Measurements from ENCODE around the gene CD164L2. TPM values are rescaled to one million over a fixed set of nuclear protein-coding genes. Genes with fewer than 3 reads are reported as not detected.
A peak's percentile ranks its signal among the peaks of the same experiment; 100 is the strongest.

The CD164L2 gene
- total RNA-seq, 4 donors from 2014 or later = not detected

DNA sequence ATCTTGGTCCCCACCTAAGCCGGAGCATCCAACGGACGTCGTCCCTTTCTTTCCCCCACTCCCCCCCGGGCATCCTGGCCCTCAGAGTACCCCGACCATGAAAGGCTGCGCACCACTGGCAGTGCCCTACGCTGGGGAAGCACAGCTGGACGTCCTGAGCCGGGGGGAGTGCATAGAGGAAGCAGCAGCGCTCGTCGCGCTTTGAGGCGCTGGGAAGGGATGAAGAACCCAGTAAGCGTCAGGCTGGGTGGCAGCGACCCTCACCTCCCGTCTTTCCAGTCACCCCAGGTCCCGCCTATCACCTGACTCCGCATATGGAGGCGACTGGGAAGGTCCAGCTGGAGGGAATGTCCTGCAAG is 22.1 kb downstream of the CD164L2 start:
- Histone ChIP-seq H3K36me3 (no peaks in the 10 kb centered on the region), H3K4me1 (peaks cover 16 to 38% (median 34%) of the 10 kb centered on the region in 4 donors), H3K4me3 (no peak overlapping the region), H3K9me3 (no peaks in the 10 kb centered on the region), H3K27me3 (no peaks in the 10 kb centered on the region), H3K27ac (no peak overlapping the region)
- no peak for TF ChIP-seq POLR2A (IDR thresholded peaks at IDR 0.05)
- TF ChIP-seq, protein P1, sequence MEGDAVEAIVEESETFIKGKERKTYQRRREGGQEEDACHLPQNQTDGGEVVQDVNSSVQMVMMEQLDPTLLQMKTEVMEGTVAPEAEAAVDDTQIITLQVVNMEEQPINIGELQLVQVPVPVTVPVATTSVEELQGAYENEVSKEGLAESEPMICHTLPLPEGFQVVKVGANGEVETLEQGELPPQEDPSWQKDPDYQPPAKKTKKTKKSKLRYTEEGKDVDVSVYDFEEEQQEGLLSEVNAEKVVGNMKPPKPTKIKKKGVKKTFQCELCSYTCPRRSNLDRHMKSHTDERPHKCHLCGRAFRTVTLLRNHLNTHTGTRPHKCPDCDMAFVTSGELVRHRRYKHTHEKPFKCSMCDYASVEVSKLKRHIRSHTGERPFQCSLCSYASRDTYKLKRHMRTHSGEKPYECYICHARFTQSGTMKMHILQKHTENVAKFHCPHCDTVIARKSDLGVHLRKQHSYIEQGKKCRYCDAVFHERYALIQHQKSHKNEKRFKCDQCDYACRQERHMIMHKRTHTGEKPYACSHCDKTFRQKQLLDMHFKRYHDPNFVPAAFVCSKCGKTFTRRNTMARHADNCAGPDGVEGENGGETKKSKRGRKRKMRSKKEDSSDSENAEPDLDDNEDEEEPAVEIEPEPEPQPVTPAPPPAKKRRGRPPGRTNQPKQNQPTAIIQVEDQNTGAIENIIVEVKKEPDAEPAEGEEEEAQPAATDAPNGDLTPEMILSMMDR (IDR thresholded peaks at IDR 0.05) = no peak
- TF ChIP-seq EP300 (IDR thresholded peaks at IDR 0.05; ENCODE audit: low read depth) = no peak
- TF ChIP-seq POLR2AphosphoS5 (IDR thresholded peaks at IDR 0.05) = no peak
- intact Hi-C loops (cut with DNase I; ENCODE audit: low total_unique reads) = no loop called here
- in situ Hi-C loops (cut with MboI; ENCODE audit: low pct_ligation_motif_present in 1 of 4, low pct_unique_long_range_greater_than_20kb in 1 of 4, low sequenced_read_pairs in 3 of 4) = no loop called here
- WGBS, 2 donors (ENCODE audit: low coverage in 1 of 2) = 89% methylated on average over 19 of the region's 21 CpGs; no CpG with 5 or more reads in 1 of the 2 donors
- no peak for DNase-seq

DNA sequence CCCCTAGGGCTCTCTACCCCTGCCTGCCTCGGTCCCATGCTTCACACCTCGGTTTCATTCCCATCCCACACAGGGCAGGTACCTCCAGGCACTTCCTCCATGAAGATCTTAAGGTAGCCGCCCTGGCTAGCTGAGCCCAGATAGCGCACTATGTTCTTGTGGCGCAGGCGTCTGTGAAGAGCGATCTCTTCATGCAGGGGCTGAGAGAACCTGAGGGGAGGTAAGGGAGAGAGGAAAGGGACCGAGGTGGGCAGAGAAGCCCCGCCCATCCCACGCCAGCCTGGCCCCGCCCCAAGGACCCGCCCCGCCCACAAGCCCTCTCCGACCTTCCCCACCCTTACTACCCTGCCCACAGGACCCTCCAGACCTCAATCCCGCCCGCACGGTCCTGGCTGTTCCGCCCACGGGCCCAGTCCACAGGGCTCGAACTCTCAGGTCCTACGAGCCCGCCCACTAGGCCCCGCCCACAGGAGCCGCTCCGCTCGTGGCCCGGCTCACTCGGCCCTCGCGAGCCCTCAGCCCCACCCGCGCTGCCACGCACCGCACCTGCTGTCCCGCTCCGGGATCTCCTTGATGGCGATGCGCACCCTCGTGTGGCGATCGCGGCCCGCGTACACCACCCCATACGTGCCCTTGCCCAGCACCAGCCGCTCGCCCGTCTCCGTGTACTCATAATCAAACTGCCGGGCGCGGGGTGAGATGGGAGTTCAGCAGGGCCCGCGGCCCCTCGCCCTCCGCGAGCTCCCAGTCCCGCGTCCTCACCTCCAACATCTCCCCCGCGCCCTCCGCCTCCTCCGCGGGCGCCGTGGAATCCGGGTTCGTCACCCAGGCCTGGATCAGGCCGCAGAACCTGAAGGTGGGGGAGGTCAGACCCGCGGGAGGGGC is 22.7 kb downstream of the CD164L2 start:
- Histone ChIP-seq H3K36me3 (no peaks in the 10 kb centered on the region), H3K4me1 (peaks cover 16 to 38% (median 33%) of the 10 kb centered on the region in 4 donors), H3K27ac (no peak overlapping the region), H3K27me3 (no peaks in the 10 kb centered on the region), H3K4me3 (peak overlapping the region in 3 of 4 donors; percentile 1 to 34 (median 32)), H3K9me3 (no peaks in the 10 kb centered on the region)
- in situ Hi-C loops (cut with MboI; ENCODE audit: low pct_ligation_motif_present in 1 of 4, low pct_unique_long_range_greater_than_20kb in 1 of 4, low sequenced_read_pairs in 3 of 4) = no loop called here
- intact Hi-C loops (cut with DNase I; ENCODE audit: low total_unique reads) = no loop called here
- no peak for TF ChIP-seq EP300 (IDR thresholded peaks at IDR 0.05; ENCODE audit: low read depth)
- no peak for TF ChIP-seq POLR2A (IDR thresholded peaks at IDR 0.05)
- TF ChIP-seq POLR2AphosphoS5 (IDR thresholded peaks at IDR 0.05) = no peak
- TF ChIP-seq, protein P1 (IDR thresholded peaks at IDR 0.05) = no peak
- WGBS, 2 donors (ENCODE audit: low coverage in 1 of 2) = 30 to 59% methylated on average over 2 to 53 of the region's 71 CpGs
- DNase-seq = peak; percentile 52

DNA sequence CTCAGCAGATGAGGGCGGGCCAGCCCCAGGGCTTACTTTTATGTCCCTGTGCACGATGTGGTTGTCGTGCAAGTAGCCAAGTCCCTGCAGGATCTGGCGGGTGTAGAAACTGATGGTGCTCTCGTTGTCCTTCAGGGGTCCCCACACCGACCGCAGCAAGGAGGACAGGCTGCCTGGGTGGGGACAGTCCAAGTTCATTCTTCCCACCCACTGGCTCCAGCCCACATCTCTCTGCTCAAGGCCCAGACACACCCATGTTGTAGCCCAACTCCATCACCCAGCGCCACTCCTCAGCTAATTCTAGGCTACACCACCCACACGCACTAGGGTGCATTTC is 23.3 kb downstream of the CD164L2 start:
- Histone ChIP-seq H3K27me3 (no peaks in the 10 kb centered on the region), H3K9me3 (no peaks in the 10 kb centered on the region), H3K4me3 (peak overlapping the region in 2 of 4 donors; percentile 32 to 34), H3K27ac (no peak overlapping the region), H3K4me1 (peaks cover 12 to 32% (median 27%) of the 10 kb centered on the region in 4 donors), H3K36me3 (no peaks in the 10 kb centered on the region)
- no peak for DNase-seq
- in situ Hi-C loops (cut with MboI; ENCODE audit: low pct_ligation_motif_present in 1 of 4, low pct_unique_long_range_greater_than_20kb in 1 of 4, low sequenced_read_pairs in 3 of 4) (no loop called here), intact Hi-C loops (cut with DNase I; ENCODE audit: low total_unique reads) (no loop called here)
- 65 to 80% methylated on average over 1 to 9 of the region's 9 CpGs for WGBS, 2 donors (ENCODE audit: low coverage in 1 of 2)
- TF ChIP-seq EP300 (IDR thresholded peaks at IDR 0.05; ENCODE audit: low read depth) (no peak), POLR2AphosphoS5 (IDR thresholded peaks at IDR 0.05) (no peak), POLR2A (IDR thresholded peaks at IDR 0.05) (no peak)
- TF ChIP-seq, protein P1 (IDR thresholded peaks at IDR 0.05) = no peak

DNA sequence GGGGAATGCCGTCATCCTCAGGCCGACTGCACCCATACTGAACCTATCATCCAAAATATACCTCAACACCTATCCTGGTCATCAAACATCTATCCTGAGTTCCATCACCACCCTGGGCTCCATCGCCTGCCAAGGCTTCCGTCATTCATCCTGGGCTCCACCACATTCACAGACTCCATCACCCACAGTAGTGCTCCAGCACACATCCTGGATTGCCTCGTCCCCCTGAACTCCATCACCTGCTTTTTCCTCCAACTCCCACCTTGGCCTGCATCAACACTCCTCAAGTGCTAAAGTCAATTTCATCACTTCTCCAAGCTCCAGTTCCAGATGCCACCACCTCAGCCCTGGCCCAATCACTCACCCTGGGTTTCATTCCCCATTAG is 24.2 kb downstream of the CD164L2 start:
- TF ChIP-seq POLR2AphosphoS5 (IDR thresholded peaks at IDR 0.05) (no peak), POLR2A (IDR thresholded peaks at IDR 0.05) (no peak), EP300 (IDR thresholded peaks at IDR 0.05; ENCODE audit: low read depth) (no peak)
- TF ChIP-seq, protein P1 (IDR thresholded peaks at IDR 0.05) = no peak
- intact Hi-C loops (cut with DNase I; ENCODE audit: low total_unique reads) (no loop called here), in situ Hi-C loops (cut with MboI; ENCODE audit: low pct_ligation_motif_present in 1 of 4, low pct_unique_long_range_greater_than_20kb in 1 of 4, low sequenced_read_pairs in 3 of 4) (no loop called here)
- 94 to 100% methylated on average over 2 to 5 of the region's 5 CpGs for WGBS, 2 donors (ENCODE audit: low coverage in 1 of 2)
- Histone ChIP-seq H3K4me3 (no peak overlapping the region), H3K36me3 (no peaks in the 10 kb centered on the region), H3K4me1 (peaks cover 8 to 26% (median 24%) of the 10 kb centered on the region in 4 donors), H3K9me3 (no peaks in the 10 kb centered on the region), H3K27ac (no peak overlapping the region), H3K27me3 (no peaks in the 10 kb centered on the region)
- no peak for DNase-seq

Data from transverse colon (tissue), 4 donors.